Ascending aorta (tissue), 2 donors: ENCODE results near the gene DNAJC25. TPM values are rescaled to one million over a fixed set of nuclear protein-coding genes. Genes with fewer than 3 reads are reported as not detected.

Experiments used
- DNase-seq, 2 donors: peaks; one replicate each; pipeline ENCODE4 v3.0.0-alpha.2; 2019; ENCODE audit warnings: low spot score in 2 of 2
- H3K27ac ChIP-seq, 2 donors: fragments of 200-600 bp; sonication (generic); one replicate each; pipeline ENCODE4 v1.5.1; 2016 to 2017; ENCODE audit warnings: mild to moderate bottlenecking in 1 of 2
- H3K27me3 ChIP-seq: fragments of 200-600 bp; sonication (generic); one replicate; pipeline ENCODE4 v1.5.1; 2017
- H3K36me3 ChIP-seq, 2 donors: fragments of 200-600 bp; sonication (generic); one replicate each; pipeline ENCODE4 v1.5.1; 2016
- H3K4me1 ChIP-seq, 2 donors: fragments of 200-600 bp; sonication (generic); one replicate each; pipeline ENCODE4 v1.5.1; 2016 to 2017; ENCODE audit warnings: mild to moderate bottlenecking in 1 of 2
- H3K4me3 ChIP-seq, 2 donors: fragments of 200-600 bp; sonication (generic); one replicate each; pipeline ENCODE4 v1.5.1; 2016 to 2017; ENCODE audit warnings: mild to moderate bottlenecking in 1 of 2
- H3K9me3 ChIP-seq, 2 donors: fragments of 200-600 bp; sonication (generic); one replicate each; pipeline ENCODE4 v1.5.1; 2016
- intact Hi-C: fragments of 100-400 bp; cut with DNase I; formaldehyde crosslinking; loops from one replicate; pipeline ENCODE4 v1.15.1; 2023
- total RNA-seq: library from RNA; depleted of rRNA; stranded (reverse); fragments of >200 nt; gene quantifications from one replicate; pipeline ENCODE4 v1.1.0, GENCODE V29; 2016
- TF ChIP-seq, protein P1 (sequence below), 3 experiments: fragments of 200-600 bp in 2 of 3; fragments of 450-650 bp in 1 of 3; sonication (generic) in 2 of 3; IDR thresholded peaks; one replicate each; pipeline ENCODE4 v1.5.1; 2016 to 2019; ENCODE audit warnings: antibody characterized with exemption in 3 of 3, mild to moderate bottlenecking in 1 of 3, moderate library complexity in 1 of 3

The DNAJC25 gene
- total RNA-seq = 2.2 TPM

DNA sequence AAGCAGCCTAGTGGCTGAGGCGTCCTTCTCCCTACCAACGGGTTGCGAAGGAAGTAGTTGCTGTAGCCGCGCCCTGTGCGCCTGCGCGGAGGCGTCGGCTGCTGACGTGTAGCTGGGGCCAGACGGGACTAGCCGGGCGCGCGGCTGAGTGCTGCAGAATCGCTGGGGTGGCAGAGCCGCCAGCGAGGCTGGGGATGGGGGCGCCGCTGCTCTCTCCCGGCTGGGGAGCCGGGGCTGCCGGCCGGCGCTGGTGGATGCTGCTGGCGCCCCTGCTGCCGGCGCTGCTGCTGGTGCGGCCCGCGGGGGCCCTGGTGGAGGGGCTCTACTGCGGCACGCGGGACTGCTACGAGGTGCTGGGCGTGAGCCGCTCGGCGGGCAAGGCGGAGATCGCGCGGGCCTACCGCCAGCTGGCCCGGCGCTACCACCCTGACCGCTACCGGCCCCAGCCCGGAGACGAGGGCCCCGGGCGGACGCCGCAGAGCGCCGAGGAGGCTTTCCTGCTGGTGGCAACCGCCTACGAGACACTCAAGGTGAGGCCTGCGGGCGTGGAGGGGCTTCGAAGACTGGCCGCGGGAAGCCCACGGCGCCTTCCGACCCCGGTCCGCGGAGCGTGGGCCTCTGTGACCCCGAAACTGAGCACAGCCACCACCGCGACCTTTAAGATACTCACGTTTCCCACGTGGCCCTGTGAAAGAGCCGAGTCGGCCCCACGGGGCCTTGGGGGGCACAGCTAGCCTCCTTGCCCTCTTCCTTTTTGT, at the start of gene DNAJC25:
TSS of gene DNAJC25 (plus strand) at position 121 of the 758 bp plus-strand sequence. CDS start at position 195, 74 bp downstream.
- Histone ChIP-seq H3K27ac (peak within 1 kb of the TSS; percentile 84 to 92), H3K36me3 (no peaks in the 10 kb centered on the region), H3K9me3 (no peaks in the 10 kb centered on the region), H3K4me1 (peaks cover 0 to 13% of the 10 kb centered on the region in 2 donors), H3K27me3 (no peaks in the 10 kb centered on the region), H3K4me3 (peak within 1 kb of the TSS; percentile 92 to 99)
- TF ChIP-seq, protein P1, sequence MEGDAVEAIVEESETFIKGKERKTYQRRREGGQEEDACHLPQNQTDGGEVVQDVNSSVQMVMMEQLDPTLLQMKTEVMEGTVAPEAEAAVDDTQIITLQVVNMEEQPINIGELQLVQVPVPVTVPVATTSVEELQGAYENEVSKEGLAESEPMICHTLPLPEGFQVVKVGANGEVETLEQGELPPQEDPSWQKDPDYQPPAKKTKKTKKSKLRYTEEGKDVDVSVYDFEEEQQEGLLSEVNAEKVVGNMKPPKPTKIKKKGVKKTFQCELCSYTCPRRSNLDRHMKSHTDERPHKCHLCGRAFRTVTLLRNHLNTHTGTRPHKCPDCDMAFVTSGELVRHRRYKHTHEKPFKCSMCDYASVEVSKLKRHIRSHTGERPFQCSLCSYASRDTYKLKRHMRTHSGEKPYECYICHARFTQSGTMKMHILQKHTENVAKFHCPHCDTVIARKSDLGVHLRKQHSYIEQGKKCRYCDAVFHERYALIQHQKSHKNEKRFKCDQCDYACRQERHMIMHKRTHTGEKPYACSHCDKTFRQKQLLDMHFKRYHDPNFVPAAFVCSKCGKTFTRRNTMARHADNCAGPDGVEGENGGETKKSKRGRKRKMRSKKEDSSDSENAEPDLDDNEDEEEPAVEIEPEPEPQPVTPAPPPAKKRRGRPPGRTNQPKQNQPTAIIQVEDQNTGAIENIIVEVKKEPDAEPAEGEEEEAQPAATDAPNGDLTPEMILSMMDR (IDR thresholded peaks at IDR 0.05) = no peak
- DNase-seq = peak; percentile 91 to 98
- intact Hi-C loops = loop anchor here (1.0 to 10.0 kb wide), 3 partner anchors 32 to 1423 kb away; partner anchors contain the start of genes PTGR1, UGCG and ZFP37

DNA sequence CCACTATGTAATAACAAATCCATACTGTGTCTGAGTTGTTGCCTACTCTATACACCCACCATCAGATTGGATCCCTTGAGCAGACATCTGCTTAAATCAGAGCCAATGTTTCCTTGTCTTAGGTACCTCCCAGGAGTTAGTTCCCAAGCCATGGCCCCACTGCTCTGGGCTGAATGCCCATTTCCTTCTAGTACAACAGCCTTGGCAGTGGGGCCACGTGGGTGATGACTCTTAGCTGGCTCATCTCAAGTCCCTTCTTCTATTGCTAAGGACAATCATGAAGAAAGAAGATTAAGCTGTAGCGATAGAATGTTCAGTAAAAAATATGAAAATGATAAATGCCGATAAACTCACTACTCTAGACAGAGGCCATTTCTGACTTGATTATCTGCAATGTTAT, 48.2 kb upstream of the DNAJC25 start:
- TF ChIP-seq, protein P1 (IDR thresholded peaks at IDR 0.05) = no peak
- Histone ChIP-seq H3K4me1 (no peaks in the 10 kb centered on the region), H3K27ac (no peak overlapping the region), H3K9me3 (no peaks in the 10 kb centered on the region), H3K36me3 (peaks cover 29 to 62% of the 10 kb centered on the region in 2 donors), H3K27me3 (no peaks in the 10 kb centered on the region), H3K4me3 (no peak overlapping the region)
- DNase-seq = no peak
- intact Hi-C loops = no loop called here

DNA sequence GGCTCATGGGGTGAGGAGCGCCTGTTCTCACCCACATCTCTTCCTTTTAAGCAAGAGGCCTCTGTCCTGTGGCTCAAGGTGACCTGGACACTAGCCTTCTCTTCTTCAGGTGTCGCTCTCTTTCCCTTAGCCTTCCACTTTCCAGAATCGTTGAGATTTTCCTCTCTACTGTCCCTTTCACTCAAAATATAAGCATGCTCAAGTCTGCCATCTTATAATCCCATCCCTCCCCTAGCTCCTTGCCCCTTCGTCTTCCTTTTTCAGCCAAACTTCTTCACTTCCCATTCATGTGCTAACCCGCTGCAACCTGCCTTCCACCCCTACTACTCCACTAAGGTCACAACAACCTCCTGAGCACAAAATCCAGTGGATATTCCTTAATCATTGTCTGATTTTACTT, 44.8 kb upstream of the DNAJC25 start:
- no peak for DNase-seq
- intact Hi-C loops = no loop called here
- Histone ChIP-seq H3K27ac (no peak overlapping the region), H3K36me3 (peaks cover 22 to 37% of the 10 kb centered on the region in 2 donors), H3K4me3 (no peak overlapping the region), H3K9me3 (no peaks in the 10 kb centered on the region), H3K27me3 (no peaks in the 10 kb centered on the region), H3K4me1 (no peaks in the 10 kb centered on the region)
- TF ChIP-seq, protein P1 (IDR thresholded peaks at IDR 0.05) = no peak

DNA sequence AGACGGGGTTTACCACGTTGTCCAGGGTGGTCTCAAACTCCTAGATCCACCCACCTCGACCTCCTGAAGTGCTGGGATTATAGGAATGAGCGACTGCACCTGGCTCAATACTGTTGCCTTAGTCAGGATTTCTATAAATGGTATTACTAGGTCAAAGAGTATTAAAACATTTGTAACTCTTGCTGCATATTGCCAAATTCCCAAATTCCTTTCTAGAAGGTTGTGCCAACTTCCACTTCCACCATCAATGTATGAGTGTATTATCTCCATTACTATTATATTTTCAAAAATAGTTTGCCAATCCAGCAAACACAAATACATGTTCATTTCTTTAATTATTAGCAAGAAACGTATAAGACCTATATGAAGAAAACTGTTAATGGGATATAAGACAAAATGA, 42.3 kb upstream of the DNAJC25 start:
- H3K4me1 ChIP-seq = no peaks in the 10 kb centered on the region
- peaks cover 8 to 36% of the 10 kb centered on the region in 2 donors for H3K36me3 ChIP-seq
- H3K27me3 ChIP-seq = no peaks in the 10 kb centered on the region
- no peaks in the 10 kb centered on the region for H3K9me3 ChIP-seq
- intact Hi-C loops = no loop called here
- TF ChIP-seq, protein P1 (IDR thresholded peaks at IDR 0.05) = no peak
- H3K4me3 ChIP-seq = no peak overlapping the region
- H3K27ac ChIP-seq = no peak overlapping the region
- DNase-seq = no peak

DNA sequence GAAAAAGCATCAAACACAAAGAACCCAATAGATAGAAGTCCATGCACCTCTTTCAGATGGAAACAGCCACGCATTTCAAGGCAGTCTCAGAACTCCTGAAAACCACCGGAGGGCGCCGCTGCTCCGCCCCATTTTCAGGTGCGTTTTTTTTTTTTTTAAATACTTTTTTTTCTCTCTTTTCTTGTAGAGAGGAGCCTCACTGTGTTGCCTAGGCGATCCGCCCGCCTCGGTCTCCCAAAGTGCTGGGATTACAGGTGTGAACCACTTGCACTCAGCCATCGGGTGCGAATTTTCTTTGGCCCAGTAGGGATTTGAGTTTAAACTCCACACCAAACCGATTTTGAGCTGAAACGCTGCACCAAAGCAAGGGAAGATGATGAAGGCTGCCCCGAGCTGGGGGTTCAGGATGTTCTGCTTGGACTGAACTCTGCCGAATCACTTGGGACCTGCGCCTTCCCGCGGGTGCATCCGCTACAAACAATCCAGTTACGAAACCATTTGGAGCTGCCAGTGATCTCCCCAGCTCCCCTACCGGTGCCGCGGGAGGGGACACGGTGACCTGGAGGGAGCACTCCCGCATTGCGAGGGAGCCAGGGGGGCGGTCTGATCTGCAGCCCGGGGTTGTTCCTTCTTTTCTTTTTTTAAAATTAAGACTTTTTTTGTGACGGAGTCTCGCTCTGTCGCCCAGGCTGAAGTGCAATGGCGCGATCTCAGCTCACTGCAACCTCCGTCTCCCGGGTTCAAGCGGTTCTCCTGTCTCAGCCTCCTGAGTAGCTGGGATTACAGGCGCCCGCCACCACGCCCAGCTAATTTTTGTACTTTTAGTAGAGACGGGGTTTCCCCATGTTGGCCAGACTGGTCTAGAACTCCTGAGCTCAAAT, 33.0 kb upstream of the DNAJC25 start:
- H3K27ac ChIP-seq = peak overlapping the region; percentile 78 to 86
- H3K4me1 ChIP-seq = peaks cover 0 to 7% of the 10 kb centered on the region in 2 donors
- peaks cover 6 to 35% of the 10 kb centered on the region in 2 donors for H3K36me3 ChIP-seq
- peak overlapping the region; percentile 74 to 85 for H3K4me3 ChIP-seq
- peak in 1 of 2 donors; percentile 70 for DNase-seq
- intact Hi-C loops = loop anchor here (2.0 to 5.0 kb wide), 3 partner anchors 63 to 479 kb away; partner anchors contain the start of genes GNG10 and UGCG
- H3K9me3 ChIP-seq = no peaks in the 10 kb centered on the region
- TF ChIP-seq, protein P1 (IDR thresholded peaks at IDR 0.05) = peak; percentile 2 to 81 (median 69)
- H3K27me3 ChIP-seq = no peaks in the 10 kb centered on the region
